Measurements from ENCODE around the gene HENMT1.
A peak's percentile ranks its signal among the peaks of the same experiment; 100 is the strongest.
"Not testable (repeated sequence)": the region's sequence is repeated elsewhere in the genome, so short reads cannot be mapped to it uniquely, and the experiment has no call there.

The HENMT1 gene

GRCh38 chr1:108691128-108691941 lies 30.4 kb upstream of the HENMT1 start:
- H3K4me3 Mint-ChIP-seq, result peak overlapping the region; percentile 100
- peaks cover 22% of the 10 kb centered on the region for H3K4me1 Mint-ChIP-seq (ENCODE audit: low read depth)
- no peaks in the 10 kb centered on the region for H3K9me3 Mint-ChIP-seq
- H3K27me3 Mint-ChIP-seq (ENCODE audit: low read depth), result peaks cover 9% of the 10 kb centered on the region
- no peak for DNase-seq (ENCODE audit: low spot score)
- H3K27ac Mint-ChIP-seq, result peak overlapping the region; percentile 100
- peaks cover 34% of the 10 kb centered on the region for H3K36me3 Mint-ChIP-seq (ENCODE audit: low read depth)

GRCh38 chr1:108686614-108687313 lies 25.9 kb upstream of the HENMT1 start:
- Mint-ChIP-seq H3K4me1 (ENCODE audit: low read depth) (peaks cover 13% of the 10 kb centered on the region), H3K4me3 (no peak overlapping the region), H3K36me3 (ENCODE audit: low read depth) (no peaks in the 10 kb centered on the region), H3K27ac (no peak overlapping the region), H3K9me3 (no peaks in the 10 kb centered on the region), H3K27me3 (ENCODE audit: low read depth) (peaks cover 15% of the 10 kb centered on the region)
- no peak for DNase-seq (ENCODE audit: low spot score)

GRCh38 chr1:108685529-108685928 lies 24.6 kb upstream of the HENMT1 start:
- Mint-ChIP-seq H3K36me3 (ENCODE audit: low read depth) (no peaks in the 10 kb centered on the region), H3K9me3 (no peaks in the 10 kb centered on the region), H3K27ac (no peak overlapping the region), H3K27me3 (ENCODE audit: low read depth) (peaks cover 15% of the 10 kb centered on the region), H3K4me1 (ENCODE audit: low read depth) (peaks cover 5% of the 10 kb centered on the region), H3K4me3 (no peak overlapping the region)
- DNase-seq (ENCODE audit: low spot score), result no peak

- H3K36me3 Mint-ChIP-seq (ENCODE audit: low read depth), result not testable (repeated sequence)
Observed at GRCh38 chr1:108681701-108682100, 20.8 kb upstream of the HENMT1 start.

GRCh38 chr1:108679586-108680213 lies 18.8 kb upstream of the HENMT1 start:
- Mint-ChIP-seq H3K27ac (no peak overlapping the region), H3K36me3 (ENCODE audit: low read depth) (no peaks in the 10 kb centered on the region), H3K9me3 (no peaks in the 10 kb centered on the region), H3K27me3 (ENCODE audit: low read depth) (no peaks in the 10 kb centered on the region), H3K4me3 (peak overlapping the region; percentile 38), H3K4me1 (ENCODE audit: low read depth) (peaks cover 11% of the 10 kb centered on the region)
- no peak for DNase-seq (ENCODE audit: low spot score)

More at GRCh38 chr1:108681701-108682100, 20.8 kb upstream of the HENMT1 start:
- not testable (repeated sequence) for H3K27me3 Mint-ChIP-seq (ENCODE audit: low read depth); H3K27ac Mint-ChIP-seq; H3K9me3 Mint-ChIP-seq; DNase-seq (ENCODE audit: low spot score); H3K4me3 Mint-ChIP-seq
- peaks cover 11% of the 10 kb centered on the region for H3K4me1 Mint-ChIP-seq (ENCODE audit: low read depth)

- Mint-ChIP-seq H3K36me3 (ENCODE audit: low read depth) (no peaks in the 10 kb centered on the region), H3K4me1 (ENCODE audit: low read depth) (peaks cover 11% of the 10 kb centered on the region), H3K27ac (no peak overlapping the region), H3K27me3 (ENCODE audit: low read depth) (peaks cover 3% of the 10 kb centered on the region), H3K9me3 (no peaks in the 10 kb centered on the region), H3K4me3 (no peak overlapping the region)
- DNase-seq (ENCODE audit: low spot score), result no peak
Observed at GRCh38 chr1:108678706-108679105, 17.8 kb upstream of the HENMT1 start.

- H3K4me3 Mint-ChIP-seq, result no peak overlapping the region
- H3K9me3 Mint-ChIP-seq, result no peaks in the 10 kb centered on the region
- H3K36me3 Mint-ChIP-seq (ENCODE audit: low read depth), result no peaks in the 10 kb centered on the region
- H3K27ac Mint-ChIP-seq, result no peak overlapping the region
- H3K27me3 Mint-ChIP-seq (ENCODE audit: low read depth), result peaks cover 5% of the 10 kb centered on the region
- peaks cover 7% of the 10 kb centered on the region for H3K4me1 Mint-ChIP-seq (ENCODE audit: low read depth)
- DNase-seq (ENCODE audit: low spot score), result no peak
Observed at GRCh38 chr1:108671143-108671542, 10.2 kb upstream of the HENMT1 start.

GRCh38 chr1:108670131-108670773 lies 9.4 kb upstream of the HENMT1 start:
- Mint-ChIP-seq H3K27ac (no peak overlapping the region), H3K27me3 (ENCODE audit: low read depth) (peaks cover 5% of the 10 kb centered on the region), H3K36me3 (ENCODE audit: low read depth) (no peaks in the 10 kb centered on the region), H3K4me1 (ENCODE audit: low read depth) (peaks cover 7% of the 10 kb centered on the region), H3K4me3 (no peak overlapping the region), H3K9me3 (no peaks in the 10 kb centered on the region)
- no peak for DNase-seq (ENCODE audit: low spot score)

GRCh38 chr1:108669679-108670078 lies 8.8 kb upstream of the HENMT1 start:
- Mint-ChIP-seq H3K4me3 (no peak overlapping the region), H3K27me3 (ENCODE audit: low read depth) (peaks cover 5% of the 10 kb centered on the region), H3K9me3 (no peaks in the 10 kb centered on the region), H3K36me3 (ENCODE audit: low read depth) (no peaks in the 10 kb centered on the region), H3K27ac (no peak overlapping the region), H3K4me1 (ENCODE audit: low read depth) (peaks cover 7% of the 10 kb centered on the region)
- DNase-seq (ENCODE audit: low spot score), result no peak

- Mint-ChIP-seq H3K9me3 (no peaks in the 10 kb centered on the region), H3K27ac (no peak overlapping the region), H3K27me3 (ENCODE audit: low read depth) (peaks cover 3% of the 10 kb centered on the region), H3K4me3 (no peak overlapping the region), H3K36me3 (ENCODE audit: low read depth) (no peaks in the 10 kb centered on the region), H3K4me1 (ENCODE audit: low read depth) (peaks cover 7% of the 10 kb centered on the region)
- no peak for DNase-seq (ENCODE audit: low spot score)
Observed at GRCh38 chr1:108668777-108669176, 7.9 kb upstream of the HENMT1 start.

- H3K9me3 Mint-ChIP-seq; H3K4me3 Mint-ChIP-seq; H3K27me3 Mint-ChIP-seq (ENCODE audit: low read depth); H3K27ac Mint-ChIP-seq; H3K36me3 Mint-ChIP-seq (ENCODE audit: low read depth); DNase-seq (ENCODE audit: low spot score): not testable (repeated sequence)
- peaks cover 13% of the 10 kb centered on the region for H3K4me1 Mint-ChIP-seq (ENCODE audit: low read depth)
Observed at GRCh38 chr1:108667422-108667821, 6.5 kb upstream of the HENMT1 start.

- Mint-ChIP-seq H3K27me3 (ENCODE audit: low read depth) (no peaks in the 10 kb centered on the region), H3K4me1 (ENCODE audit: low read depth) (peaks cover 14% of the 10 kb centered on the region), H3K9me3 (no peaks in the 10 kb centered on the region), H3K4me3 (no peak overlapping the region), H3K36me3 (ENCODE audit: low read depth) (peaks cover 1% of the 10 kb centered on the region), H3K27ac (no peak overlapping the region)
- no peak for DNase-seq (ENCODE audit: low spot score)
Observed at GRCh38 chr1:108665771-108666170, 4.9 kb upstream of the HENMT1 start.

- no peaks in the 10 kb centered on the region for H3K9me3 Mint-ChIP-seq
- peaks cover 18% of the 10 kb centered on the region for H3K4me1 Mint-ChIP-seq (ENCODE audit: low read depth)
- no peak overlapping the region for H3K27ac Mint-ChIP-seq
- no peak for DNase-seq (ENCODE audit: low spot score)
- no peak overlapping the region for H3K4me3 Mint-ChIP-seq
- peaks cover 1% of the 10 kb centered on the region for H3K36me3 Mint-ChIP-seq (ENCODE audit: low read depth)
- H3K27me3 Mint-ChIP-seq (ENCODE audit: low read depth), result no peaks in the 10 kb centered on the region
Observed at GRCh38 chr1:108665067-108665466, 4.2 kb upstream of the HENMT1 start.

- Mint-ChIP-seq H3K9me3 (no peaks in the 10 kb centered on the region), H3K27ac (no peak overlapping the region), H3K27me3 (ENCODE audit: low read depth) (no peaks in the 10 kb centered on the region), H3K36me3 (ENCODE audit: low read depth) (peaks cover 1% of the 10 kb centered on the region), H3K4me3 (no peak overlapping the region), H3K4me1 (ENCODE audit: low read depth) (peaks cover 23% of the 10 kb centered on the region)
- DNase-seq (ENCODE audit: low spot score), result no peak
Observed at GRCh38 chr1:108664481-108664880, 3.6 kb upstream of the HENMT1 start.
